Neuronal stem cell (in vitro differentiated cells): ENCODE measurements around the gene ZNF26.

Source experiments
- DNase-seq: peaks from one replicate; pipeline ENCODE4 v3.0.0-alpha.2; 2013; ENCODE audit warnings: low spot score
- H2AFZ ChIP-seq: one replicate; pipeline ENCODE4 v1.6.1; 2013; ENCODE audit warnings: mild to moderate bottlenecking, low read length, inconsistent platforms
- H2AK5ac ChIP-seq: 2 replicates; pipeline ENCODE4 v1.6.1; 2013; ENCODE audit warnings: low read depth, mild to moderate bottlenecking, inconsistent platforms, low read length, moderate library complexity, mixed read lengths
- H2BK120ac ChIP-seq: 2 replicates; pipeline ENCODE4 v1.6.1; 2013; ENCODE audit warnings: low read depth, mild to moderate bottlenecking, inconsistent platforms, low read length, moderate library complexity, mixed read lengths
- H2BK12ac ChIP-seq: one replicate; pipeline ENCODE4 v1.6.1; 2013; ENCODE audit warnings: low read length, inconsistent platforms
- H2BK15ac ChIP-seq: 2 replicates; pipeline ENCODE4 v1.6.1; 2013; ENCODE audit warnings: mild to moderate bottlenecking, low read length, inconsistent platforms, mixed read lengths
- H2BK5ac ChIP-seq: one replicate; pipeline ENCODE4 v1.6.1; 2013; ENCODE audit warnings: inconsistent platforms, mild to moderate bottlenecking, low read length, moderate library complexity
- H3K14ac ChIP-seq: one replicate; pipeline ENCODE4 v1.6.1; 2013; ENCODE audit warnings: low read length, inconsistent platforms
- H3K18ac ChIP-seq: 2 replicates; pipeline ENCODE4 v1.6.1; 2013; ENCODE audit warnings: low read length, inconsistent platforms
- H3K23ac ChIP-seq: 2 replicates; pipeline ENCODE4 v1.6.1; 2013; ENCODE audit warnings: low read depth, mild to moderate bottlenecking, mixed read lengths, low read length, inconsistent platforms; ENCODE audit not compliant: poor library complexity
- H3K27ac ChIP-seq: replicated peaks from 3 replicates; pipeline ENCODE4 v1.5.1; 2013; ENCODE audit warnings: low read length, inconsistent platforms
- H3K27me3 ChIP-seq, 3 experiments: 2 replicates each; pipeline ENCODE4 v1.6.1; 2013; ENCODE audit warnings: low read length in 3 of 3, mild to moderate bottlenecking in 2 of 3, inconsistent platforms in 1 of 3, low read depth in 1 of 3, mixed read lengths in 1 of 3, moderate library complexity in 1 of 3; ENCODE audit not compliant: control insufficient read depth in 3 of 3, insufficient read depth in 3 of 3
- H3K36me3 ChIP-seq, 2 donors: replicated peaks in 1 of 2; 2 replicates each; pipeline ENCODE4 v1.6.1; 2013; ENCODE audit warnings: low read length in 2 of 2; ENCODE audit not compliant: control insufficient read depth in 2 of 2, insufficient read depth in 2 of 2
- H3K4ac ChIP-seq: 2 replicates; pipeline ENCODE4 v1.6.1; 2013; ENCODE audit warnings: inconsistent platforms, mild to moderate bottlenecking, low read length, moderate library complexity
- H3K4me1 ChIP-seq, 2 donors: 1 replicate in 1 of 2; 2 replicates in 1 of 2; pipeline ENCODE4 v1.6.1; 2013; ENCODE audit warnings: low read length in 2 of 2, low read depth in 1 of 2; ENCODE audit not compliant: control insufficient read depth in 2 of 2, insufficient read depth in 1 of 2
- H3K4me2 ChIP-seq: one replicate; pipeline ENCODE4 v1.6.1; 2013; ENCODE audit warnings: mild to moderate bottlenecking, low read length, inconsistent platforms; ENCODE audit not compliant: insufficient read depth, poor library complexity, severe bottlenecking
- H3K4me3 ChIP-seq, 2 donors: 2 replicates each; pipeline ENCODE4 v1.5.1; 2013; ENCODE audit warnings: low read length in 2 of 2, mild to moderate bottlenecking in 2 of 2, inconsistent platforms in 1 of 2, moderate library complexity in 1 of 2
- H3K79me1 ChIP-seq: one replicate; pipeline ENCODE4 v1.6.1; 2013; ENCODE audit warnings: low read depth, mild to moderate bottlenecking, inconsistent platforms, low read length, moderate library complexity
- H3K9ac ChIP-seq: one replicate; pipeline ENCODE4 v1.6.1; 2013; ENCODE audit warnings: mild to moderate bottlenecking, low read depth, low read length, inconsistent platforms; ENCODE audit not compliant: poor library complexity
- H3K9me3 ChIP-seq, 2 donors: replicated peaks in 1 of 2; 2 replicates each; pipeline versions ENCODE3 to v1.6.1; 2013; ENCODE audit warnings: low read length in 2 of 2, mild to moderate bottlenecking in 2 of 2, inconsistent platforms in 1 of 2, low read depth in 1 of 2, mixed read lengths in 1 of 2, moderate library complexity in 1 of 2; ENCODE audit not compliant: control insufficient read depth in 2 of 2, insufficient read depth in 1 of 2
- H4K8ac ChIP-seq: one replicate; pipeline ENCODE4 v1.6.1; 2013; ENCODE audit warnings: low read depth, mild to moderate bottlenecking, inconsistent platforms, low read length, moderate library complexity
- H4K91ac ChIP-seq: one replicate; pipeline ENCODE4 v1.6.1; 2013; ENCODE audit warnings: low read length, low read depth, mild to moderate bottlenecking, inconsistent platforms; ENCODE audit not compliant: poor library complexity
- WGBS, 2 donors: extraction: QIAGEN DNeasy Blood & Tissue Kit; methylation state at CpG; one replicate each; pipeline ENCODE4 v1.1.7; 2013; ENCODE audit warnings: missing lambda C conversion rate in 2 of 2, mixed read lengths in 1 of 2; ENCODE audit not compliant: insufficient read length in 2 of 2, insufficient replicate concordance in 1 of 2; ENCODE audit errors: extremely low coverage in 2 of 2; 5-methylcytosine and 5-hydroxymethylcytosine counted together

Gene ZNF26

DNA sequence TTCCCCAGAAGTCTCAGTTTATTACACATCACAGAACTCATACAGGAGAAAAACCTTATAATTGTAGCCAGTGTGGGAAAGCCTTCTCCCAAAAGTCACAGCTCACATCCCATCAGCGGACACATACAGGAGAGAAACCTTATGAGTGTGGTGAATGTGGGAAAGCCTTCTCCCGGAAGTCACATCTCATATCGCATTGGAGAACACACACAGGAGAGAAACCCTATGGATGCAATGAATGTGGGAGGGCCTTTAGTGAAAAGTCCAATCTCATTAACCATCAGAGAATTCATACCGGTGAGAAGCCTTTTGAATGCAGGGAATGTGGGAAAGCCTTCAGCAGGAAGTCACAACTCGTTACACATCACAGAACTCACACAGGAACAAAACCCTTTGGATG, 71.3 kb downstream of the ZNF26 start:
- WGBS, 2 donors: no CpG with 5 or more reads among the region's 5 CpGs
- Histone ChIP-seq H4K8ac (no peak overlapping the region), H3K4me1 (no peaks in the 10 kb centered on the region)

DNA sequence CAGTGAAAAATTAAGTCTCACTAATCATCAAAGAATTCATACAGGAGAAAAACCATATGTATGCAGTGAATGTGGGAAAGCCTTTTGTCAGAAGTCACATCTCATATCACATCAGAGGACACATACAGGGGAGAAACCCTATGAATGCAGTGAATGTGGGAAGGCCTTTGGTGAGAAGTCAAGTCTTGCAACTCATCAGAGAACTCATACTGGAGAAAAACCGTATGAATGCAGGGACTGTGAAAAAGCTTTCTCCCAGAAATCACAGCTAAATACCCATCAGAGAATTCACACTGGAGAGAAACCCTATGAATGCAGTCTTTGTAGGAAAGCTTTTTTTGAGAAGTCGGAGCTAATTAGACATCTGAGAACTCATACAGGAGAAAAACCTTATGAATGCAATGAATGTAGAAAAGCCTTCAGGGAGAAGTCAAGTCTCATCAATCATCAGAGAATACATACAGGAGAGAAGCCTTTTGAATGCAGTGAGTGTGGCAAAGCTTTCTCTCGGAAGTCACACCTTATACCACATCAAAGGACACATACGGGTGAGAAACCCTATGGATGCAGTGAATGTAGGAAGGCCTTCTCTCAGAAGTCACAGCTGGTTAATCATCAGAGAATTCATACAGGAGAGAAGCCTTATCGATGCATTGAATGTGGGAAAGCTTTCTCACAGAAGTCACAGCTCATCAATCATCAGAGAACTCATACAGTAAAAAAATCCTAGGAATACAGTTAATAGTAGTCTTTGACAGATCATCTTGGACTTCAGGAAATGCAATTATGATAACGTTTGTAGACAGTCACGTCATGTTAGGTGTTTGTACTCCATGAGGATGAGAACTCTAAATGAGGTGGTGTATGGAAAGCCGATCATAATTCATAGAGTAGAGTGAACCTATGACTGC, 72.3 kb downstream of the ZNF26 start:
- no peak overlapping the region for H2AFZ ChIP-seq
- no peaks in the 10 kb centered on the region for H3K4me1 ChIP-seq
- no peak overlapping the region for H3K4ac ChIP-seq
- WGBS, 2 donors: no CpG with 5 or more reads among the region's 8 CpGs
- H3K4me3 ChIP-seq: no peak overlapping the region
- no peak overlapping the region for H2AK5ac ChIP-seq
- no peak for DNase-seq
- no peak overlapping the region for H3K14ac ChIP-seq
- H2BK120ac ChIP-seq: no peak overlapping the region
- no peaks in the 10 kb centered on the region for H3K27me3 ChIP-seq
- no peak overlapping the region for H2BK15ac ChIP-seq
- H3K36me3 ChIP-seq: peaks cover 29 to 99% of the 10 kb centered on the region in 2 donors
- H4K91ac ChIP-seq: no peak overlapping the region
- H3K9me3 ChIP-seq: peaks cover 51 to 99% of the 10 kb centered on the region in 2 donors
- no peak overlapping the region for H3K18ac ChIP-seq
- H3K27ac ChIP-seq: no peak overlapping the region
- no peak overlapping the region for H3K9ac ChIP-seq
- no peak overlapping the region for H3K4me2 ChIP-seq
- no peak overlapping the region for H2BK5ac ChIP-seq
- no peaks in the 10 kb centered on the region for H3K79me1 ChIP-seq
- no peak overlapping the region for H2BK12ac ChIP-seq
- no peak overlapping the region for H3K23ac ChIP-seq
- H4K8ac ChIP-seq: no peak overlapping the region

More for the DNA sequence above, 71.3 kb downstream of the ZNF26 start:
- Histone ChIP-seq H2BK12ac (no peak overlapping the region), H3K27ac (no peak overlapping the region), H2BK5ac (no peak overlapping the region), H3K18ac (no peak overlapping the region), H3K4me2 (no peak overlapping the region), H3K4ac (no peak overlapping the region), H3K9me3 (peaks cover 49 to 99% of the 10 kb centered on the region in 2 donors), H2BK15ac (no peak overlapping the region), H3K9ac (no peak overlapping the region), H2AK5ac (no peak overlapping the region), H4K91ac (no peak overlapping the region), H3K23ac (no peak overlapping the region), H3K4me3 (no peak overlapping the region), H3K14ac (no peak overlapping the region), H2AFZ (no peak overlapping the region), H3K27me3 (no peaks in the 10 kb centered on the region), H3K36me3 (peaks cover 30 to 99% of the 10 kb centered on the region in 2 donors), H3K79me1 (no peaks in the 10 kb centered on the region), H2BK120ac (no peak overlapping the region)
- DNase-seq: no peak

DNA sequence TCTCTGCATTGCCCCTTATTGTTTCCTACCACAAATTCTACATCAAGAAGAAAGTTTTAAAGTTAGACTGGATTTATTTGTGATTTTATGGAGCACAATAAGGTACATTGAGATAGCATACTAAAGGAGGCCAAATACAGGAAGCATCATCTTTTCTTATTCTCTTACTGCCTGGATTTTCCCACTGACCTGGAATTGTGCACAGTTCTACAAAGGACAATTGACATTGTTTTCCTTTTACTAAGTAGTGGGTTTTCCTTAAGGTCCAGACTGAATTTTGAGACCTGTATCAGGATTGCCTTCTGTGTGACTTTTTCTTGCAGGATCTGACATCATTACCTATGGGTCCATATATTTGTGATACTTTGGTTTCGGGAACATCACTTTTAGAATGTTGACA, 75.8 kb downstream of the ZNF26 start:
- H3K4ac ChIP-seq: no peak overlapping the region
- no peak overlapping the region for H3K27ac ChIP-seq
- no peak overlapping the region for H3K23ac ChIP-seq
- no peak overlapping the region for H3K14ac ChIP-seq
- no peak overlapping the region for H2AK5ac ChIP-seq
- no peak overlapping the region for H3K18ac ChIP-seq
- no peak overlapping the region for H2BK15ac ChIP-seq
- no peak overlapping the region for H2AFZ ChIP-seq
- H2BK5ac ChIP-seq: no peak overlapping the region
- no peak overlapping the region for H2BK12ac ChIP-seq
- no peak overlapping the region for H3K9ac ChIP-seq
- H3K4me3 ChIP-seq: no peak overlapping the region
- no peaks in the 10 kb centered on the region for H3K4me1 ChIP-seq
- no peaks in the 10 kb centered on the region for H3K79me1 ChIP-seq
- no peaks in the 10 kb centered on the region for H3K27me3 ChIP-seq
- no peak overlapping the region for H3K4me2 ChIP-seq
- no peak overlapping the region for H4K8ac ChIP-seq
- H4K91ac ChIP-seq: no peak overlapping the region
- H3K9me3 ChIP-seq: peaks cover 68 to 98% of the 10 kb centered on the region in 2 donors
- WGBS, 2 donors: no CpG with 5 or more reads among the region's 1 CpG
- no peak overlapping the region for H2BK120ac ChIP-seq
- no peak for DNase-seq
- peaks cover 27 to 71% of the 10 kb centered on the region in 2 donors for H3K36me3 ChIP-seq

DNA sequence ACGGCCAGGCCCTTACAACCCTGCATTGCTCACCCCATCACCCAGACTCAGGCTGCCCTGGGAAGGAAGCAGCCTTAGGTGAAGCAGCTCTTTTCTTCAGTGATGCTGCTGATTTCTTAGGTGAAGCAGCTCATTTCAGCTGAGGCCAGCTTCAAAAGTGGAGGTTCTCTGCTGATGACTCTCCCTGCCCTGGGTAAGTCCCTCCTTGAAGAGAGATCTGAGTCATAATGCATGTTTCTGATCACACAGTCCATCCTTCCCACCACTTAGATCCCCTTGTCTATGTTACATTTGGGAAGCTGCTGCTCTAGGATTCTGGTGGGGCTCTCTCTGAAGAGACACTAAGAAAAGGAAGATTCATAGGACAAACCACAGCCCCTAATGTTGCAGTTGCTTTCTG, 77.4 kb downstream of the ZNF26 start:
- no peak overlapping the region for H3K4me3 ChIP-seq
- no peak overlapping the region for H3K18ac ChIP-seq
- no peak overlapping the region for H2BK120ac ChIP-seq
- H4K91ac ChIP-seq: no peak overlapping the region
- H3K4me1 ChIP-seq: no peaks in the 10 kb centered on the region
- H3K79me1 ChIP-seq: no peaks in the 10 kb centered on the region
- peaks cover 57 to 96% of the 10 kb centered on the region in 2 donors for H3K9me3 ChIP-seq
- no peaks in the 10 kb centered on the region for H3K27me3 ChIP-seq
- H3K36me3 ChIP-seq: peaks cover 14 to 55% of the 10 kb centered on the region in 2 donors
- no peak overlapping the region for H4K8ac ChIP-seq
- H2AFZ ChIP-seq: no peak overlapping the region
- WGBS, 2 donors: no CpG with 5 or more reads among the region's 1 CpG
- H2BK12ac ChIP-seq: no peak overlapping the region
- no peak overlapping the region for H2AK5ac ChIP-seq
- H3K9ac ChIP-seq: no peak overlapping the region
- H3K23ac ChIP-seq: no peak overlapping the region
- no peak overlapping the region for H3K14ac ChIP-seq
- no peak overlapping the region for H3K27ac ChIP-seq
- no peak overlapping the region for H3K4me2 ChIP-seq
- H2BK5ac ChIP-seq: no peak overlapping the region
- DNase-seq: no peak
- H3K4ac ChIP-seq: no peak overlapping the region
- no peak overlapping the region for H2BK15ac ChIP-seq
